ENCODE data around the gene MARS1. TPM values are rescaled to one million over a fixed set of nuclear protein-coding genes. Genes with fewer than 3 reads are reported as not detected.
A peak's percentile ranks its signal among the peaks of the same experiment; 100 is the strongest.

Gene MARS1
- total and polyA plus RNA-seq, 2 donors from 2014 or later = 62.8 to 158 TPM

DNA sequence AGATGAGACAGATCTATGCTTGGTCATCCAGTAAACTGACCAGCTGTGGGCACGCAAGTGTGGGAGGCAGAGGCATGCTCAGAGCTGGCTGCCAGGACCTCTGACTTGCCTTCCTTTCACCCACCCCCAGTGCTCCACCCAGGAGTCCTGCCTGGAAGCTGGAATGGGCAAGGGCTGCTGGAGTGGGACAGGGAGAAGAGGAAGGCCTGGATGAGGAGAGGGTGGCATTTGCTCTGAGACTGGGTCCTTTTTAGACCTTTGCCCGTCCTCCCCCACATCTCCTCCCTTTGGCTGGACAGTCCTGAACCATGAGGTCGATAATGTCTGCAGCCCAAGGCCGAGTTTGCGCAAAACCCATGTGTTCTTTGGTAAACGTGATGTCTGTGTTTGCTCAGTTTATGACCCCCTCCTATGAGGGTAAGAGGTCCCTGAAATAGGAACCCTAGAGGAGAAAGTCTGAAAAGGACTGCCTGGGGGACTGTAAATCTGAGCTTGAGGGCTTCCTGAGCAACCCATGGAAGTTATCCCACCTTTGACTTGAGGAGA, 36.6 kb upstream of the MARS1 start:
- FAIRE-seq = no peak
- H3K9me3 ChIP-seq (ENCODE audit: control insufficient read depth in 2 of 3, insufficient read depth in 1 of 3, low read length in 3 of 3) = no peaks in the 10 kb centered on the region

DNA sequence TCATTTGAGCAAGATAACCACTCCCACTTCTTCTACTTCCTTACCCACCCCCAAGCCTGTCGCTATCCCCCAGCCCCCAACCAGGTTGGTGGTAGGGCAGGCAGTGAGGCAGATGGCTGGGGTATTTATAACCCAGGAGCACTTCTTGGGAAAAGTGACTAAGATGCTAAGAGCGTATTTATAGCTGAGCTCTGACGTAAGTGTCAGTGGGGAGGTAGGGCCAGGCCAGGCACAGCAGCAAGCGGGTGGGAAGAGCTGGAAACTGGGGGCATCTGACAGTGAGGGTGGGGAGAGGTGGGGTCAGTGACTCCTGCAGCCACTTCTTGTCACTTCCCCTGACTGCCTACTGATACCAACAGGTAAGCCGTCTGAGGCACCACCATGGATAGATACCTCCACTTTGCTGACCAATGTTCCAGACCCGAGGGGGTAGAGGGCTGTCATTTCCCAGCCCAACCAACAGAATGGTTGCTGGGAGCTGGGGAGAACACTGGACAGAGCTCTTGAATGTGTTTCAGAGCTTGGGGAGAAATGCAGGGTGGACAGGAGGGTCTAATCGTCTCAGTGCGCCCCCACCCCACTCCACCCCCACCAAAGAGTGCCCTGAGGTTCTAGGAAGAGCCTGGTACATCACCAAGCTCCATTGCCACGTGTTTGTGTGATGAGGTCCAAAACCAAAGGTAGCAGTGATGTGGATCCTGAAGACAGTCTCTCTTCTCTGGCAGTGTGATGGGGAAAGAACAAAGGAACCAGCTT, 35.5 kb upstream of the MARS1 start:
- no peak for FAIRE-seq
- H3K4me1 ChIP-seq (ENCODE audit: control insufficient read depth in 2 of 3, insufficient read depth in 2 of 3, low read depth in 1 of 3, low read length in 3 of 3) = peaks cover 0 to 5% (median 3%) of the 10 kb centered on the region in 3 donors
- intact Hi-C loops (cut with DNase I) = loop anchor here (10.0 kb wide), 1 partner anchor 188 kb away; no protein-coding TSS in a partner anchor
- DNase-seq = no peak
- no peaks in the 10 kb centered on the region for H3K27me3 ChIP-seq (ENCODE audit: control insufficient read depth, insufficient read depth, low read length)
- no peak overlapping the region for H3K4me3 ChIP-seq (ENCODE audit: low read length in 3 of 3)
- no peak overlapping the region for H3K27ac ChIP-seq (ENCODE audit: low read depth in 2 of 2, low read length in 2 of 2)
- no peaks in the 10 kb centered on the region for H3K36me3 ChIP-seq (ENCODE audit: control insufficient read depth in 2 of 3, insufficient read depth in 3 of 3, low read length in 3 of 3)
- no peaks in the 10 kb centered on the region for H3K9me3 ChIP-seq (ENCODE audit: control insufficient read depth in 2 of 3, insufficient read depth in 1 of 3, low read length in 3 of 3)
- TF ChIP-seq, protein P1, sequence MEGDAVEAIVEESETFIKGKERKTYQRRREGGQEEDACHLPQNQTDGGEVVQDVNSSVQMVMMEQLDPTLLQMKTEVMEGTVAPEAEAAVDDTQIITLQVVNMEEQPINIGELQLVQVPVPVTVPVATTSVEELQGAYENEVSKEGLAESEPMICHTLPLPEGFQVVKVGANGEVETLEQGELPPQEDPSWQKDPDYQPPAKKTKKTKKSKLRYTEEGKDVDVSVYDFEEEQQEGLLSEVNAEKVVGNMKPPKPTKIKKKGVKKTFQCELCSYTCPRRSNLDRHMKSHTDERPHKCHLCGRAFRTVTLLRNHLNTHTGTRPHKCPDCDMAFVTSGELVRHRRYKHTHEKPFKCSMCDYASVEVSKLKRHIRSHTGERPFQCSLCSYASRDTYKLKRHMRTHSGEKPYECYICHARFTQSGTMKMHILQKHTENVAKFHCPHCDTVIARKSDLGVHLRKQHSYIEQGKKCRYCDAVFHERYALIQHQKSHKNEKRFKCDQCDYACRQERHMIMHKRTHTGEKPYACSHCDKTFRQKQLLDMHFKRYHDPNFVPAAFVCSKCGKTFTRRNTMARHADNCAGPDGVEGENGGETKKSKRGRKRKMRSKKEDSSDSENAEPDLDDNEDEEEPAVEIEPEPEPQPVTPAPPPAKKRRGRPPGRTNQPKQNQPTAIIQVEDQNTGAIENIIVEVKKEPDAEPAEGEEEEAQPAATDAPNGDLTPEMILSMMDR (IDR thresholded peaks at IDR 0.05; ENCODE audit: borderline replicate concordance, extremely low read depth, insufficient read depth) = no peak
- no peak overlapping the region for H3K9ac ChIP-seq (ENCODE audit: low read length in 3 of 3)

More for the DNA sequence above, 36.6 kb upstream of the MARS1 start:
- no peaks in the 10 kb centered on the region for H3K27me3 ChIP-seq (ENCODE audit: control insufficient read depth, insufficient read depth, low read length)
- no peak for DNase-seq
- H3K4me1 ChIP-seq (ENCODE audit: control insufficient read depth in 2 of 3, insufficient read depth in 2 of 3, low read depth in 1 of 3, low read length in 3 of 3) = peaks cover 0 to 4% (median 3%) of the 10 kb centered on the region in 3 donors
- TF ChIP-seq, protein P1 (IDR thresholded peaks at IDR 0.05; ENCODE audit: borderline replicate concordance, extremely low read depth, insufficient read depth) = no peak
- H3K27ac ChIP-seq (ENCODE audit: low read depth in 2 of 2, low read length in 2 of 2) = no peak overlapping the region
- no peak overlapping the region for H3K4me3 ChIP-seq (ENCODE audit: low read length in 3 of 3)
- no peaks in the 10 kb centered on the region for H3K36me3 ChIP-seq (ENCODE audit: control insufficient read depth in 2 of 3, insufficient read depth in 3 of 3, low read length in 3 of 3)
- intact Hi-C loops (cut with DNase I) = loop anchor here (10.0 kb wide), 1 partner anchor 187 kb away; no protein-coding TSS in a partner anchor
- no peak overlapping the region for H3K9ac ChIP-seq (ENCODE audit: low read length in 3 of 3)

DNA sequence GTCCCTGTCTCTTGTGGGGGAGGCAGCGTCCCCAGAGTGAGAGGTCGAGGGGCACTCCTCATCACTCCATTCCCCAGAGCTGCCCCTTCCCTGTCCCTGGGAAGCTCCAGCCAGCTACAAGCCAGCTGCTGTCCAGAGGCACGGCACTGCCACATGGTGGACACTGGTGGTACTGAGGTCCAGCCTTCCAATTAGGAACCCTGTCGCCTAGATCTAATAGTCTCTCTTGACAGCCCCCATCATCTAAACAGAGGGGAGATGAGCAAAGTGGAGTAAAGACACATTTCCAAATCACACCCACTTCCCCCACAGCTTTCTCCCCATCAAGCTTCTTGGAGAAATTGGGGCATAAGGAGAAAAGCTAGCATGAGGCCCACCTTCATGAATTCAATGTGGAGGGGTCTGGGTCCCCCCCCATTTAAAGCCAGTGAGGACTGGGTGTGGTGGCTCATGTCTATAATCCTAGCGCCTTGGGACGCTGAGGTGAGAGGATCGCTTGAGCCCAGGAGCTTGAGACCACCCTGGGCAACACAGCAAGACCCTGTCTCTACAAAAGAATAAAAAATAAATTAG, 34.8 kb upstream of the MARS1 start:
- Histone ChIP-seq H3K27me3 (ENCODE audit: control insufficient read depth, insufficient read depth, low read length) (no peaks in the 10 kb centered on the region), H3K4me1 (ENCODE audit: control insufficient read depth in 2 of 3, insufficient read depth in 2 of 3, low read depth in 1 of 3, low read length in 3 of 3) (peaks cover 0 to 5% (median 3%) of the 10 kb centered on the region in 3 donors), H3K9ac (ENCODE audit: low read length in 3 of 3) (no peak overlapping the region), H3K4me3 (ENCODE audit: low read length in 3 of 3) (no peak overlapping the region), H3K9me3 (ENCODE audit: control insufficient read depth in 2 of 3, insufficient read depth in 1 of 3, low read length in 3 of 3) (no peaks in the 10 kb centered on the region), H3K27ac (ENCODE audit: low read depth in 2 of 2, low read length in 2 of 2) (no peak overlapping the region), H3K36me3 (ENCODE audit: control insufficient read depth in 2 of 3, insufficient read depth in 3 of 3, low read length in 3 of 3) (no peaks in the 10 kb centered on the region)
- peak; percentile 81 to 88 (median 86) for DNase-seq
- FAIRE-seq = no peak
- intact Hi-C loops (cut with DNase I) = loop anchor here (10.0 kb wide), 1 partner anchor 188 kb away; no protein-coding TSS in a partner anchor
- TF ChIP-seq, protein P1 (IDR thresholded peaks at IDR 0.05; ENCODE audit: borderline replicate concordance, extremely low read depth, insufficient read depth) = peak; percentile 93

Measured in kidney (tissue), 14 donors.